H9 (cell line): ENCODE data around the gene JAML. TPM values are rescaled to one million over a fixed set of nuclear protein-coding genes. Genes with fewer than 3 reads are reported as not detected.

Source experiments
- DNase-seq: peaks from one replicate; pipeline ENCODE4 v3.0.0-alpha.2; 2017
- H2AFZ ChIP-seq: one replicate; pipeline ENCODE4 v1.6.1; 2013; ENCODE audit warnings: mild to moderate bottlenecking, low read length, control low read depth, moderate library complexity
- H2AK5ac ChIP-seq: 2 replicates; pipeline ENCODE4 v1.6.1; 2013; ENCODE audit warnings: low read length, control low read depth, mixed read lengths; ENCODE audit not compliant: insufficient read length
- H2BK120ac ChIP-seq: one replicate; pipeline ENCODE4 v1.6.1; 2013; ENCODE audit warnings: low read depth, mild to moderate bottlenecking, low read length, control low read depth, inconsistent platforms; ENCODE audit not compliant: poor library complexity, severe bottlenecking
- H2BK12ac ChIP-seq: 2 replicates; pipeline ENCODE4 v1.6.1; 2013; ENCODE audit warnings: low read length, control low read depth, mixed read lengths, low read depth; ENCODE audit not compliant: insufficient read length
- H2BK15ac ChIP-seq: 2 replicates; pipeline ENCODE4 v1.6.1; 2013; ENCODE audit warnings: low read depth, low read length, control low read depth
- H2BK20ac ChIP-seq: one replicate; pipeline ENCODE4 v1.6.1; 2013; ENCODE audit warnings: low read depth, mild to moderate bottlenecking, low read length, control low read depth, inconsistent platforms; ENCODE audit not compliant: poor library complexity, severe bottlenecking
- H2BK5ac ChIP-seq: 2 replicates; pipeline ENCODE4 v1.6.1; 2013; ENCODE audit warnings: low read length, control low read depth, mixed read lengths; ENCODE audit not compliant: insufficient read length
- H3K14ac ChIP-seq: 2 replicates; pipeline ENCODE4 v1.6.1; 2013; ENCODE audit warnings: low read length, control low read depth; ENCODE audit not compliant: insufficient read depth
- H3K18ac ChIP-seq: 2 replicates; pipeline ENCODE4 v1.6.1; 2013; ENCODE audit warnings: low read depth, mild to moderate bottlenecking, mixed read lengths, low read length, control low read depth; ENCODE audit not compliant: insufficient read length
- H3K23ac ChIP-seq: 2 replicates; pipeline ENCODE4 v1.6.1; 2013; ENCODE audit warnings: low read length, control low read depth, mixed read lengths, low read depth; ENCODE audit not compliant: insufficient read length
- H3K23me2 ChIP-seq: 2 replicates; pipeline ENCODE4 v1.6.1; 2013; ENCODE audit warnings: low read depth, mild to moderate bottlenecking, mixed read lengths, low read length, control low read depth; ENCODE audit not compliant: insufficient read length, poor library complexity, severe bottlenecking
- H3K27ac ChIP-seq: 2 replicates; pipeline ENCODE4 v1.5.1; 2013; ENCODE audit warnings: low read length, control low read depth, mixed read lengths, low read depth; ENCODE audit not compliant: insufficient read length
- H3K27me3 ChIP-seq: 2 replicates; pipeline ENCODE4 v1.6.1; 2013; ENCODE audit warnings: low read length, control low read depth, inconsistent platforms; ENCODE audit not compliant: insufficient read depth
- H3K4ac ChIP-seq: 2 replicates; pipeline ENCODE4 v1.6.1; 2013; ENCODE audit warnings: low read depth, mild to moderate bottlenecking, control low read depth, inconsistent platforms, low read length, moderate library complexity
- H3K4me1 ChIP-seq: 2 replicates; pipeline ENCODE4 v1.6.1; 2013; ENCODE audit warnings: low read length, control low read depth, inconsistent platforms; ENCODE audit not compliant: insufficient read depth
- H3K4me2 ChIP-seq: 2 replicates; pipeline ENCODE4 v1.6.1; 2013; ENCODE audit warnings: low read length, control low read depth, mixed read lengths; ENCODE audit not compliant: insufficient read length, insufficient read depth
- H3K56ac ChIP-seq: 2 replicates; pipeline ENCODE4 v1.6.1; 2013; ENCODE audit warnings: low read depth, mild to moderate bottlenecking, mixed read lengths, low read length, control low read depth; ENCODE audit not compliant: insufficient read length
- H3K79me1 ChIP-seq: 2 replicates; pipeline ENCODE4 v1.6.1; 2013; ENCODE audit warnings: low read depth, mild to moderate bottlenecking, moderate library complexity, low read length, control low read depth, inconsistent platforms; ENCODE audit not compliant: insufficient read depth, poor library complexity, severe bottlenecking
- H3K79me2 ChIP-seq: 2 replicates; pipeline ENCODE4 v1.6.1; 2013; ENCODE audit warnings: low read length, control low read depth, inconsistent platforms; ENCODE audit not compliant: insufficient read depth
- H3K9ac ChIP-seq: 2 replicates; pipeline ENCODE4 v1.6.1; 2013; ENCODE audit warnings: low read length, control low read depth, mixed read lengths; ENCODE audit not compliant: insufficient read length; ENCODE audit errors: extremely low read depth
- H3K9me3 ChIP-seq: one replicate; pipeline ENCODE4 v1.6.1; 2013; ENCODE audit warnings: low read depth, low read length, inconsistent platforms; ENCODE audit not compliant: control insufficient read depth
- H3T11ph ChIP-seq: one replicate; pipeline ENCODE4 v1.6.1; 2013; ENCODE audit warnings: mild to moderate bottlenecking, low read length, control low read depth, inconsistent platforms
- H4K20me1 ChIP-seq: one replicate; pipeline ENCODE4 v1.6.1; 2013; ENCODE audit not compliant: control insufficient read depth, insufficient read length, insufficient read depth
- H4K5ac ChIP-seq: 2 replicates; pipeline ENCODE4 v1.6.1; 2013; ENCODE audit warnings: low read depth, mild to moderate bottlenecking, mixed read lengths, low read length, control low read depth; ENCODE audit not compliant: insufficient read length
- H4K8ac ChIP-seq: replicated peaks from 2 replicates; pipeline ENCODE4 v1.6.1; 2013; ENCODE audit warnings: low read length, control low read depth, mixed read lengths, low read depth; ENCODE audit not compliant: insufficient read length
- H4K91ac ChIP-seq: 2 replicates; pipeline ENCODE4 v1.6.1; 2013; ENCODE audit warnings: low read depth, mild to moderate bottlenecking, moderate library complexity, mixed read lengths, low read length, control low read depth; ENCODE audit not compliant: insufficient read length
- H3K27ac Mint-ChIP-seq, 3 experiments: 2 replicates in 2 of 3; 3 replicates in 1 of 3; pipeline ENCODE4 v1.8.0; 2020 to 2021; ENCODE audit warnings: mixed read lengths in 3 of 3, mild to moderate bottlenecking in 1 of 3, moderate library complexity in 1 of 3
- H3K27me3 Mint-ChIP-seq: 2 replicates; pipeline ENCODE4 v1.8.0; 2021; ENCODE audit warnings: low read depth, mild to moderate bottlenecking, moderate library complexity, mixed read lengths
- H3K36me3 Mint-ChIP-seq, 3 experiments: 2 replicates in 2 of 3; 3 replicates in 1 of 3; pipeline ENCODE4 v1.8.0; 2020 to 2021; ENCODE audit warnings: low read depth in 3 of 3, mixed read lengths in 3 of 3; ENCODE audit not compliant: insufficient read depth in 1 of 3
- H3K4me1 Mint-ChIP-seq, 2 experiments: 2 replicates each; pipeline ENCODE4 v1.8.0; 2020; ENCODE audit warnings: mixed read lengths in 2 of 2
- H3K4me3 Mint-ChIP-seq, 2 experiments: 2 replicates in 1 of 2; 3 replicates in 1 of 2; pipeline ENCODE4 v1.8.0; 2020 to 2021; ENCODE audit warnings: mild to moderate bottlenecking in 2 of 2, mixed read lengths in 2 of 2, moderate library complexity in 1 of 2
- H3K9me3 Mint-ChIP-seq, 2 experiments: 2 replicates in 1 of 2; 3 replicates in 1 of 2; pipeline ENCODE4 v1.8.0; 2020; ENCODE audit warnings: mild to moderate bottlenecking in 2 of 2, mixed read lengths in 2 of 2, moderate library complexity in 1 of 2
- WGBS: extraction: QIAGEN DNeasy Blood & Tissue Kit; methylation state at CpG from one replicate; pipeline ENCODE4 v1.1.7; 2013; ENCODE audit warnings: missing lambda C conversion rate, low lambda C conversion rate, mixed read lengths; ENCODE audit not compliant: insufficient read length; ENCODE audit errors: extremely low coverage; 5-methylcytosine and 5-hydroxymethylcytosine counted together
- total RNA-seq: library from RNA; stranded (reverse); gene quantifications from 2 replicates; pipeline ENCODE4 v1.2.1, GENCODE V29; 2021
- TF ChIP-seq, protein P1 (sequence below): fragments of 200-600 bp; sonication (generic); conservative IDR thresholded peaks from 3 replicates; pipeline ENCODE4 v1.8.0; 2021; ENCODE audit warnings: antibody characterized with exemption, mild to moderate bottlenecking

Gene JAML
- total RNA-seq, 1 experiment from 2014 or later, result 0.48 TPM

DNA sequence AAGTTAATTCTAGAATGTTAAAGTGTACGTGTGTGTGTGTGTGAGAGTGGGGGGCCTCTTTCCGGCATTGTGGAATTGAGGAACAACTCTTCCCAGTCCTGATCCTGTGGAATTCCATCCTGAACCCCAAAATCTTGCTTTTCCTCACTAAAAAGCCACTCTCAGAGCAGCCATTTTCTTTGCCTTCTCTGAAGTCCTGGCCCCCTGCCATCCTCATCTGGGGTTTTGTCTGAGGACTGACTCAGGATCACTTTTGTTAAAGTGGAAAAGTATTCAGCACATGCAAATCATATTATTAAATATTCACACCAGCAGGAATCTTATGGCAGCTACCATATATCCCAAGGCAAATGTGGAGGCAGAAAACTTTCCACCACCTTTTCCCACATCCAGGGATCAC, 76.0 kb downstream of the JAML start:
- Mint-ChIP-seq H3K4me3 (no peak overlapping the region; a peak in 1 of 5 replicates), H3K9me3 (no peaks in the 10 kb centered on the region; a peak in 2 of 5 replicates), H3K36me3 (no peaks in the 10 kb centered on the region; a peak in 1 of 7 replicates), H3K27me3 (peaks cover 87% of the 10 kb centered on the region), H3K27ac (no peak overlapping the region), H3K4me1 (peaks cover 28 to 46% of the 10 kb centered on the region in 2 experiments)
- Histone ChIP-seq H3T11ph (no peak overlapping the region), H3K23me2 (peaks cover 25% of the 10 kb centered on the region), H3K79me2 (no peaks in the 10 kb centered on the region), H2BK12ac (no peak overlapping the region), H3K4me1 (no peaks in the 10 kb centered on the region; the same call in 1 of the 2 replicates), H2AK5ac (no peak overlapping the region), H3K18ac (no peak overlapping the region), H3K9ac (no peak overlapping the region), H3K79me1 (no peaks in the 10 kb centered on the region), H2BK5ac (no peak overlapping the region), H3K4ac (no peak overlapping the region), H4K5ac (no peak overlapping the region), H2BK20ac (no peak overlapping the region), H2BK120ac (no peak overlapping the region), H3K56ac (no peak overlapping the region), H4K20me1 (no peaks in the 10 kb centered on the region), H3K4me2 (no peak overlapping the region), H4K8ac (no peak overlapping the region), H3K23ac (no peak overlapping the region), H4K91ac (no peak overlapping the region), H3K14ac (no peak overlapping the region), H3K27ac (no peak overlapping the region), H3K27me3 (peaks cover 34% of the 10 kb centered on the region), H3K9me3 (no peaks in the 10 kb centered on the region), H2AFZ (no peak overlapping the region), H2BK15ac (no peak overlapping the region)
- DNase-seq, result no peak
- TF ChIP-seq, protein P1, sequence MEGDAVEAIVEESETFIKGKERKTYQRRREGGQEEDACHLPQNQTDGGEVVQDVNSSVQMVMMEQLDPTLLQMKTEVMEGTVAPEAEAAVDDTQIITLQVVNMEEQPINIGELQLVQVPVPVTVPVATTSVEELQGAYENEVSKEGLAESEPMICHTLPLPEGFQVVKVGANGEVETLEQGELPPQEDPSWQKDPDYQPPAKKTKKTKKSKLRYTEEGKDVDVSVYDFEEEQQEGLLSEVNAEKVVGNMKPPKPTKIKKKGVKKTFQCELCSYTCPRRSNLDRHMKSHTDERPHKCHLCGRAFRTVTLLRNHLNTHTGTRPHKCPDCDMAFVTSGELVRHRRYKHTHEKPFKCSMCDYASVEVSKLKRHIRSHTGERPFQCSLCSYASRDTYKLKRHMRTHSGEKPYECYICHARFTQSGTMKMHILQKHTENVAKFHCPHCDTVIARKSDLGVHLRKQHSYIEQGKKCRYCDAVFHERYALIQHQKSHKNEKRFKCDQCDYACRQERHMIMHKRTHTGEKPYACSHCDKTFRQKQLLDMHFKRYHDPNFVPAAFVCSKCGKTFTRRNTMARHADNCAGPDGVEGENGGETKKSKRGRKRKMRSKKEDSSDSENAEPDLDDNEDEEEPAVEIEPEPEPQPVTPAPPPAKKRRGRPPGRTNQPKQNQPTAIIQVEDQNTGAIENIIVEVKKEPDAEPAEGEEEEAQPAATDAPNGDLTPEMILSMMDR, result no peak
- no CpG with 5 or more reads among the region's 2 CpGs for WGBS
